DLD1 (cell line): ENCODE measurements around the gene CHRNA9.
"Not testable (repeated sequence)": the region's sequence is repeated elsewhere in the genome, so short reads cannot be mapped to it uniquely, and the experiment has no call there.

Source experiments
- in situ Hi-C: cut with HindIII; loops from 2 replicates; pipeline ENCODE4 v1.10.0; 2017; ENCODE audit warnings: low sequenced_read_pairs

CHRNA9 gene

GRCh38 chr4:40378619-40379018, 43.5 kb downstream of the CHRNA9 start:
- in situ Hi-C loops: no loop called here

- in situ Hi-C loops: no loop called here
These were observed 44.1 kb downstream of the CHRNA9 start for GRCh38 chr4:40379248-40379647.

GRCh38 chr4:40380647-40381046, 45.5 kb downstream of the CHRNA9 start:
- in situ Hi-C loops: no loop called here

- in situ Hi-C loops: no loop called here
These were observed 53.1 kb downstream of the CHRNA9 start for GRCh38 chr4:40388239-40388638.

GRCh38 chr4:40389986-40390385, 54.9 kb downstream of the CHRNA9 start:
- in situ Hi-C loops: no loop called here

GRCh38 chr4:40392241-40392640, 57.1 kb downstream of the CHRNA9 start:
- in situ Hi-C loops: not testable (repeated sequence)

GRCh38 chr4:40394236-40394635, 59.1 kb downstream of the CHRNA9 start:
- in situ Hi-C loops: no loop called here

- in situ Hi-C loops: no loop called here
These were observed 60.2 kb downstream of the CHRNA9 start for GRCh38 chr4:40395166-40395900.

GRCh38 chr4:40395908-40396793, 61.0 kb downstream of the CHRNA9 start:
- in situ Hi-C loops: no loop called here

GRCh38 chr4:40399578-40399977, 64.4 kb downstream of the CHRNA9 start:
- in situ Hi-C loops: no loop called here

- in situ Hi-C loops: no loop called here
These were observed 66.0 kb downstream of the CHRNA9 start for GRCh38 chr4:40401096-40401495.

GRCh38 chr4:40401631-40402030, 66.5 kb downstream of the CHRNA9 start:
- in situ Hi-C loops: no loop called here

- in situ Hi-C loops: no loop called here
These were observed 67.4 kb downstream of the CHRNA9 start for GRCh38 chr4:40402556-40402955.

GRCh38 chr4:40403081-40403480, 67.9 kb downstream of the CHRNA9 start:
- in situ Hi-C loops: no loop called here
